Liver (tissue), 9 donors: Measurements from ENCODE around the gene IRX3. TPM values are rescaled to one million over a fixed set of nuclear protein-coding genes. Genes with fewer than 3 reads are reported as not detected.

Experiments
- DNase-seq: peaks from one replicate; pipeline ENCODE4 v3.0.0-alpha.2; 2017; ENCODE audit warnings: low spot score
- H3K27ac ChIP-seq, 2 donors: one replicate each; pipeline ENCODE4 v1.7.0; 2013; ENCODE audit warnings: inconsistent platforms in 2 of 2, low read length in 2 of 2, control low read depth in 1 of 2, low read depth in 1 of 2, mild to moderate bottlenecking in 1 of 2
- H3K27me3 ChIP-seq, 4 donors: one replicate each; pipeline versions ENCODE4 v1.6.1 to v1.7.0; 2013; ENCODE audit warnings: low read length in 3 of 4, inconsistent platforms in 1 of 4, mild to moderate bottlenecking in 1 of 4, moderate library complexity in 1 of 4; ENCODE audit not compliant: control insufficient read depth in 4 of 4, insufficient read depth in 4 of 4
- H3K36me3 ChIP-seq, 4 donors: one replicate each; pipeline versions ENCODE4 v1.6.1 to v1.7.0; 2013; ENCODE audit warnings: low read length in 3 of 4, mild to moderate bottlenecking in 3 of 4, low read depth in 1 of 4, moderate library complexity in 1 of 4; ENCODE audit not compliant: control insufficient read depth in 4 of 4, insufficient read depth in 3 of 4
- H3K4me1 ChIP-seq, 4 donors: one replicate each; pipeline versions ENCODE4 v1.6.1 to v1.7.0; 2013; ENCODE audit warnings: low read length in 3 of 4, mild to moderate bottlenecking in 3 of 4, moderate library complexity in 1 of 4; ENCODE audit not compliant: control insufficient read depth in 4 of 4, insufficient read depth in 4 of 4
- H3K4me3 ChIP-seq, 3 donors: one replicate each; pipeline versions ENCODE4 v1.6.1 to v1.7.0; 2013; ENCODE audit warnings: low read length in 3 of 3, control low read depth in 1 of 3, low read depth in 1 of 3, mild to moderate bottlenecking in 1 of 3
- H3K9ac ChIP-seq, 2 donors: one replicate each; pipeline ENCODE4 v1.7.0; 2013; ENCODE audit warnings: low read length in 2 of 2, mild to moderate bottlenecking in 2 of 2, moderate library complexity in 2 of 2, control low read depth in 1 of 2, low read depth in 1 of 2
- H3K9me3 ChIP-seq, 4 donors: one replicate each; pipeline versions ENCODE4 v1.6.1 to v1.7.0; 2013; ENCODE audit warnings: low read length in 3 of 4; ENCODE audit not compliant: control insufficient read depth in 4 of 4
- ATF3 ChIP-seq: IDR thresholded peaks from 2 replicates; pipeline ENCODE4 v1.6.1; 2016; ENCODE audit warnings: antibody characterized with exemption
- CTCF ChIP-seq: fragments of 150-350 bp; IDR thresholded peaks from 2 replicates; pipeline ENCODE4 v1.5.1; 2017; ENCODE audit warnings: improper control_type of control experiment, low read depth, low read length; ENCODE audit not compliant: missing input control
- EGR1 ChIP-seq, 2 donors: IDR thresholded peaks; 2 replicates each; pipeline ENCODE4 v1.6.1; 2016 to 2018; ENCODE audit warnings: antibody characterized with exemption in 2 of 2, low read depth in 2 of 2
- FOXA1 ChIP-seq: IDR thresholded peaks from 2 replicates; pipeline ENCODE4 v1.6.1; 2016; ENCODE audit warnings: antibody characterized with exemption
- FOXA2 ChIP-seq: IDR thresholded peaks from 2 replicates; pipeline ENCODE4 v1.6.1; 2016; ENCODE audit warnings: antibody characterized with exemption
- GABPA ChIP-seq, 2 donors: IDR thresholded peaks in 1 of 2; conservative IDR thresholded peaks in 1 of 2; 2 replicates each; pipeline ENCODE4 v1.6.1; 2016; ENCODE audit warnings: antibody characterized with exemption in 2 of 2, mild to moderate bottlenecking in 1 of 2, moderate library complexity in 1 of 2
- HNF4A ChIP-seq, 2 donors: conservative IDR thresholded peaks; 2 replicates each; pipeline ENCODE4 v1.6.1; 2016; ENCODE audit warnings: antibody characterized with exemption in 2 of 2, mild to moderate bottlenecking in 2 of 2
- HNF4G ChIP-seq: IDR thresholded peaks from 2 replicates; pipeline ENCODE4 v1.6.1; 2016; ENCODE audit warnings: antibody characterized with exemption
- JUND ChIP-seq, 2 donors: IDR thresholded peaks; 2 replicates each; pipeline ENCODE4 v1.6.1; 2016; ENCODE audit warnings: antibody characterized with exemption in 2 of 2
- MAX ChIP-seq: IDR thresholded peaks from 2 replicates; pipeline ENCODE4 v1.6.1; 2016; ENCODE audit warnings: antibody characterized with exemption
- NR2F2 ChIP-seq: IDR thresholded peaks from 2 replicates; pipeline ENCODE4 v1.6.1; 2016; ENCODE audit warnings: antibody characterized with exemption
- RAD21 ChIP-seq, 2 donors: IDR thresholded peaks; 2 replicates each; pipeline ENCODE4 v1.6.1; 2016; ENCODE audit warnings: antibody characterized with exemption in 2 of 2, mild to moderate bottlenecking in 2 of 2
- REST ChIP-seq: IDR thresholded peaks from 2 replicates; pipeline ENCODE4 v1.6.1; 2016; ENCODE audit warnings: antibody characterized with exemption, mild to moderate bottlenecking
- RXRA ChIP-seq, 2 donors: IDR thresholded peaks; 2 replicates each; pipeline ENCODE4 v1.6.1; 2017 to 2018; ENCODE audit warnings: antibody characterized with exemption in 2 of 2, mild to moderate bottlenecking in 1 of 2
- SP1 ChIP-seq: IDR thresholded peaks from 2 replicates; pipeline ENCODE4 v1.6.1; 2018; ENCODE audit warnings: antibody characterized with exemption, mild to moderate bottlenecking
- TAF1 ChIP-seq: conservative IDR thresholded peaks from 2 replicates; pipeline ENCODE4 v1.6.1; 2016; ENCODE audit warnings: antibody characterized with exemption, mild to moderate bottlenecking
- YY1 ChIP-seq: IDR thresholded peaks from 2 replicates; pipeline ENCODE4 v1.6.1; 2016; ENCODE audit warnings: antibody characterized with exemption, mild to moderate bottlenecking
- ZBTB33 ChIP-seq: IDR thresholded peaks from 2 replicates; pipeline ENCODE4 v1.6.1; 2016; ENCODE audit warnings: antibody characterized with exemption
- WGBS: extraction: QIAGEN DNeasy Blood & Tissue Kit; methylation state at CpG from one replicate; pipeline ENCODE4 v1.1.7; 2013; 5-methylcytosine and 5-hydroxymethylcytosine counted together
- polyA plus RNA-seq, 2 donors: library from polyadenylated mRNA; stranded (reverse) in 1 of 2; unstranded in 1 of 2; fragments of 200-250 nt in 1 of 2; fragments of >200 nt in 1 of 2; fragmentation: Nextera tagmentation in 1 of 2; extraction: Ambion mirVana in 1 of 2; gene quantifications; one replicate each; pipeline versions ENCODE4 v1.2.1 to v1.2.3, GENCODE V29; 2013 to 2015
- total RNA-seq, 2 donors: library from RNA; depleted of rRNA; stranded (reverse); fragments of >200 nt; gene quantifications; one replicate each; pipeline ENCODE4 v1.2.3, GENCODE V29; 2014
- donor health status: healthy.
- donor health status: healthy.
- donor health status: healthy.
- donor health status: healthy.
- donor health status: healthy.

Gene IRX3
- total and polyA plus RNA-seq, 4 donors = 0.53 to 0.59 TPM; not detected in 2

GRCh38 chr16:54275956-54276355, 10.6 kb downstream of the IRX3 start:
- Histone ChIP-seq H3K4me1 (no peaks in the 10 kb centered on the region), H3K27me3 (peaks cover 0 to 3% (median 0%) of the 10 kb centered on the region in 4 donors), H3K9me3 (no peaks in the 10 kb centered on the region), H3K27ac (no peak overlapping the region), H3K9ac (no peak overlapping the region), H3K4me3 (no peak overlapping the region), H3K36me3 (no peaks in the 10 kb centered on the region)
- DNase-seq = no peak
- WGBS = 93% methylated on average over 6 of the region's 6 CpGs
- TF ChIP-seq RAD21 (IDR thresholded peaks at IDR 0.05) (no peak), GABPA (IDR thresholded peaks at IDR 0.05 in 1 of 2, conservative IDR thresholded peaks at IDR 0.05 in 1 of 2) (no peak), ZBTB33 (no peak), EGR1 (IDR thresholded peaks at IDR 0.05; ENCODE audit: low read depth in 2 of 2) (no peak), MAX (no peak), ATF3 (no peak), SP1 (no peak), NR2F2 (no peak), HNF4A (conservative IDR thresholded peaks at IDR 0.05) (no peak), YY1 (no peak), RXRA (IDR thresholded peaks at IDR 0.05) (no peak), HNF4G (no peak), JUND (IDR thresholded peaks at IDR 0.05) (no peak), TAF1 (no peak), CTCF (no peak), REST (no peak), FOXA2 (no peak), FOXA1 (no peak)

GRCh38 chr16:54273566-54273965, 13.0 kb downstream of the IRX3 start:
- Histone ChIP-seq H3K36me3 (no peaks in the 10 kb centered on the region), H3K27me3 (no peaks in the 10 kb centered on the region), H3K4me1 (peaks cover under 1 to 5% (median 3%) of the 10 kb centered on the region in 4 donors), H3K4me3 (no peak overlapping the region), H3K9ac (no peak overlapping the region), H3K27ac (no peak overlapping the region), H3K9me3 (no peaks in the 10 kb centered on the region)
- WGBS = 95% methylated on average over 4 of the region's 4 CpGs
- TF ChIP-seq ZBTB33 (no peak), RAD21 (IDR thresholded peaks at IDR 0.05) (no peak), SP1 (no peak), HNF4G (no peak), ATF3 (no peak), FOXA1 (no peak)
- DNase-seq = no peak
